ENCODE data around the gene KAT8. TPM values are rescaled to one million over a fixed set of nuclear protein-coding genes. Genes with fewer than 3 reads are reported as not detected.

The KAT8 gene
- total RNA-seq, 1 donor from 2014 or later = 72.6 TPM

DNA sequence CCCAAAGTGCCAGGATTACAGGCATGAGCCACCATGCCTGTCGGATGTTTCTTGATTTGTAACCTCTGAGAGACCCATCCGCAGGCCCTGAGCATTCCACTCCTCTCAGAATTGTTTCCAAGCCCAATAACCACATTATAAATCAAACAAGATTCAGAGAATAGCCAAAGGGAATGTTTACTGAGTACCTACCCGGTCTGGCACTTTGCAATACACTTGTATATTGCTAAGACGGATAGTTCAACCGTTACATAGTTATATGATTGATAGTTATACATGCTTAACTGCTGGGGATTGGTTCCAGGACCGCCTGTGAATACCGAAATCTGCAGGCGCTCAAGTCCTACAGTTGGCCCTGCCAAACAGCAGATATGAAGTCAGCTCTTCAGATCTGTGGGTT, 3.0 kb upstream of the KAT8 start:
- H3K36me3 Mint-ChIP-seq (ENCODE audit: low read depth) = peaks cover 3% of the 10 kb centered on the region
- TF ChIP-seq, protein P1, sequence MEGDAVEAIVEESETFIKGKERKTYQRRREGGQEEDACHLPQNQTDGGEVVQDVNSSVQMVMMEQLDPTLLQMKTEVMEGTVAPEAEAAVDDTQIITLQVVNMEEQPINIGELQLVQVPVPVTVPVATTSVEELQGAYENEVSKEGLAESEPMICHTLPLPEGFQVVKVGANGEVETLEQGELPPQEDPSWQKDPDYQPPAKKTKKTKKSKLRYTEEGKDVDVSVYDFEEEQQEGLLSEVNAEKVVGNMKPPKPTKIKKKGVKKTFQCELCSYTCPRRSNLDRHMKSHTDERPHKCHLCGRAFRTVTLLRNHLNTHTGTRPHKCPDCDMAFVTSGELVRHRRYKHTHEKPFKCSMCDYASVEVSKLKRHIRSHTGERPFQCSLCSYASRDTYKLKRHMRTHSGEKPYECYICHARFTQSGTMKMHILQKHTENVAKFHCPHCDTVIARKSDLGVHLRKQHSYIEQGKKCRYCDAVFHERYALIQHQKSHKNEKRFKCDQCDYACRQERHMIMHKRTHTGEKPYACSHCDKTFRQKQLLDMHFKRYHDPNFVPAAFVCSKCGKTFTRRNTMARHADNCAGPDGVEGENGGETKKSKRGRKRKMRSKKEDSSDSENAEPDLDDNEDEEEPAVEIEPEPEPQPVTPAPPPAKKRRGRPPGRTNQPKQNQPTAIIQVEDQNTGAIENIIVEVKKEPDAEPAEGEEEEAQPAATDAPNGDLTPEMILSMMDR (conservative IDR thresholded peaks at IDR 0.05) = no peak
- no peak overlapping the region for H3K27ac Mint-ChIP-seq (ENCODE audit: unreplicated experiment)
- peak overlapping the region; percentile 17 for H3K4me3 Mint-ChIP-seq
- H3K27me3 Mint-ChIP-seq (ENCODE audit: low read depth) = no peaks in the 10 kb centered on the region
- no peak for DNase-seq (ENCODE audit: low read depth, low spot score)
- H3K9me3 Mint-ChIP-seq = no peaks in the 10 kb centered on the region
- H3K4me1 Mint-ChIP-seq = peaks cover 14% of the 10 kb centered on the region

DNA sequence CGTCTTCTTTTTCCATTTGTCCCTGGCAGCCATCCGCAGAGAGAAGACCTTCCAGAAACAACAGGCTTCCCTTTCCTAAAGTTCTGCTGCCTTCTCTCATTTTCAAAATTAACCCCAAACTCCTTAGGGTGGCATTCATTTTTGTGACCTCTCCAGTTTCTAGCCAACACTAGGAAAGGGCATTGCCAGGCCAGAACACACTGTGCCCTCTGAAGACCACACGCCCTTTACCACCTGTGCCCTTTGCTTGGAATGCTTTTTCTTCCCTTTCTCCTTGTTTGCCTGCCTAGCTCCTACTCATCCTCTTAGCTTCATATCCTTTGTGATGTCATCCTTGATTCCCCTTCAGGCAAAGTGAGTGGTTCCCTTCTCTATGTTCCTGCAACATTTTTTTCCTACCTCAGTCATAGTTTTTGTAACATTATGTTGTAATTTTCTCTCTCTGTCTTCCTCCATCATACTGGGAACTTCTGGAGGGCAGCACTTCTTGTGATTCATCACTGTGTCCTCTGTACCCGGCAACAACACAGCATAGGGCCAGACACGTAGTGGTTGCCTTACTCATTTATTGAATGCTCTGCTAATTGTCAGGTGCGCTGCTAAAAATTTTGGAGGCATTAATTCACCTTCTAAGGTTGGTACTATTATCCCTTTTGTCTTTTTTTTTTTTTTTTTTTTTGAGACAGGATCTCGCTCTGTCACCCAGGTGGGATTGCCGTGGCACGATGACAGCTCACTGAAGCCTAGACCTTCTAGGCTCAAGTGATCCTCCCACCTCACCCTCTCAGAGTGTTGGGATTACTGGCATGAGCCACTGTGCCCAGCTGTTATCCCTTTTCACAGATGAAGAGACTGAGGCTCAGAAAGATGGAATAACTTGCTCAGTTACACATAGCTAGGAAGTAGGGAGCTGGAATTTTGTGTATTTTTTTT, 1.0 kb downstream of the KAT8 start:
- peak overlapping the region; percentile 92 for H3K4me3 Mint-ChIP-seq
- DNase-seq (ENCODE audit: low read depth, low spot score) = no peak
- H3K27ac Mint-ChIP-seq (ENCODE audit: unreplicated experiment) = peak overlapping the region; percentile 52
- H3K27me3 Mint-ChIP-seq (ENCODE audit: low read depth) = no peaks in the 10 kb centered on the region
- TF ChIP-seq, protein P1 (conservative IDR thresholded peaks at IDR 0.05) = no peak
- H3K4me1 Mint-ChIP-seq = peaks cover 12% of the 10 kb centered on the region
- no peaks in the 10 kb centered on the region for H3K9me3 Mint-ChIP-seq
- peaks cover 3% of the 10 kb centered on the region for H3K36me3 Mint-ChIP-seq (ENCODE audit: low read depth)

DNA sequence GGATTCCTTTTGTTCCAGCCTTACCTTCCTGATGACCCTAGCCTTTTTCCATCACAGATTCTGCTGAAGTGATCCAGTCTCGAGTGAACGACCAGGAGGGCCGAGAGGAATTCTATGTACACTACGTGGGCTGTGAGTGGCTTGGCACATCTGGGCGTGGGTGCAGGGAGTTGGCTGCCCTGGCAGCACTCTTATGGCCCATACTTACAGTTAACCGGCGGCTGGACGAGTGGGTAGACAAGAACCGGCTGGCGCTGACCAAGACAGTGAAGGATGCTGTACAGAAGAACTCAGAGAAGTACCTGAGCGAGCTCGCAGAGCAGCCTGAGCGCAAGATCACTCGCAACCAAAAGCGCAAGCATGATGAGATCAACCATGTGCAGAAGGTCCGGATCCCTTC, 2.7 kb downstream of the KAT8 start:
- H3K9me3 Mint-ChIP-seq = no peaks in the 10 kb centered on the region
- TF ChIP-seq, protein P1 (conservative IDR thresholded peaks at IDR 0.05) = no peak
- no peaks in the 10 kb centered on the region for H3K27me3 Mint-ChIP-seq (ENCODE audit: low read depth)
- H3K4me3 Mint-ChIP-seq = peak overlapping the region; percentile 51
- H3K4me1 Mint-ChIP-seq = peaks cover 12% of the 10 kb centered on the region
- no peak overlapping the region for H3K27ac Mint-ChIP-seq (ENCODE audit: unreplicated experiment)
- no peak for DNase-seq (ENCODE audit: low read depth, low spot score)
- peaks cover 3% of the 10 kb centered on the region for H3K36me3 Mint-ChIP-seq (ENCODE audit: low read depth)

DNA sequence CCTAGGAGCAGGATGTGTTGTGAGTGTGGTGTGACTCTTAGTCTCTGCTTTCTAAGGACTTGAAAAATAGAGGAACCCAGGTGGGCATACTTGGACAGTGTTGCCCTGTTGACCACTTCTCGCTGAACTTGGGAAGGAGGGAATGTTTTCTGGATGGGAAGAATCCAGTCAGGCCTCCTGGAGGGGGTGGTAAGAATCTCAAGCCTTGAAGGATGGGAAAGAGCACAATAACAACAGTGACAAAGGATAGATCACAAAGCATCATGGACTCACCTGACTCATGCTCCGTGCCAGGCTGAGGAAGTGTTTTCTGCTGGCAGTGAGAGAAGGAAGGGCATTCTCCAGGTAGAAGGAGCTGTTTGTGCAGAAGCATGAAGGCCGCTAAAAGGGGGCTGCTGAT, 8.4 kb downstream of the KAT8 start:
- TF ChIP-seq, protein P1 (conservative IDR thresholded peaks at IDR 0.05) = no peak
- Mint-ChIP-seq H3K27me3 (ENCODE audit: low read depth) (no peaks in the 10 kb centered on the region), H3K36me3 (ENCODE audit: low read depth) (no peaks in the 10 kb centered on the region), H3K9me3 (no peaks in the 10 kb centered on the region), H3K4me1 (no peaks in the 10 kb centered on the region), H3K4me3 (no peak overlapping the region), H3K27ac (ENCODE audit: unreplicated experiment) (no peak overlapping the region)
- no peak for DNase-seq (ENCODE audit: low read depth, low spot score)

DNA sequence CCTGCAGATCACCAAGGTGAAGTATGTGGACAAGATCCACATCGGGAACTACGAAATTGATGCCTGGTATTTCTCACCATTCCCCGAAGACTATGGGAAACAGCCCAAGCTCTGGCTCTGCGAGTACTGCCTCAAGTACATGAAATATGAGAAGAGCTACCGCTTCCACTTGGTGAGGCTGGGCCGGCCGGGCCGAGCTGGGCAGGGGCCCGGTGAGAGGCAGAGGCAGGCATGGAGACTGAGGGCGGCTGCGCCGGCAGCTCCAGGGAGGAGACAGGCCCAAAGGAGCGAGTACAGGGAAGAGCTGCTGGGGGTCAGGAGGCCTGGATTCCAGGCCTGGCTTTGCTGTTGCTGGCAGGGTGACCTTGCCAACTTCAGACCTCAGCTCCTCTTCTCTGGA, 9.7 kb downstream of the KAT8 start:
- H3K36me3 Mint-ChIP-seq (ENCODE audit: low read depth) = no peaks in the 10 kb centered on the region
- TF ChIP-seq, protein P1 (conservative IDR thresholded peaks at IDR 0.05) = no peak
- H3K27me3 Mint-ChIP-seq (ENCODE audit: low read depth) = no peaks in the 10 kb centered on the region
- H3K4me1 Mint-ChIP-seq = no peaks in the 10 kb centered on the region
- DNase-seq (ENCODE audit: low read depth, low spot score) = no peak
- H3K9me3 Mint-ChIP-seq = no peaks in the 10 kb centered on the region
- no peak overlapping the region for H3K4me3 Mint-ChIP-seq
- no peak overlapping the region for H3K27ac Mint-ChIP-seq (ENCODE audit: unreplicated experiment)
